ENCODE data around the gene SNORC. TPM values are rescaled to one million over a fixed set of nuclear protein-coding genes. Genes with fewer than 3 reads are reported as not detected.

The SNORC gene
- total RNA-seq, 1 donor from 2014 or later = 5.0 TPM

DNA sequence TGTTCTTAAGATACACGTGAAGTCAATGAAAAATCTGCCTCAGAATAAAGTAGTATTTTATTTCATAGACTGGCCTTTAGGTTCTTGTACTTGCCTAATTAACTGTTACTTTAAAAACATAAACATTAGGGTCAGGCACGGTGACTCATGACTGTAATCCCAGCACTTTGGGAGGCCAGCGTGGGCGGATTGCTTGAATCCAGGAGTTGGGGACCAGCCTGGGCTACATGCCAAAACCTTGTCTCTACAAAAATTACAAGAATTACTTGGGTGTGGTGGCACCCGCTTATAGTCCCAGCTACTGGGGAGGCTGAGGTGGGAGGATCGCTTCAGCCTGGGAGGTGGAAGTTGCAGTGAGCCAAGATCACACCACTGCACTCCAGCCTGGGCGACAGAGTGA is 16.0 kb upstream of the SNORC start:
- peak; percentile 59 for DNase-seq (ENCODE audit: low read depth)
- TF ChIP-seq, protein P1, sequence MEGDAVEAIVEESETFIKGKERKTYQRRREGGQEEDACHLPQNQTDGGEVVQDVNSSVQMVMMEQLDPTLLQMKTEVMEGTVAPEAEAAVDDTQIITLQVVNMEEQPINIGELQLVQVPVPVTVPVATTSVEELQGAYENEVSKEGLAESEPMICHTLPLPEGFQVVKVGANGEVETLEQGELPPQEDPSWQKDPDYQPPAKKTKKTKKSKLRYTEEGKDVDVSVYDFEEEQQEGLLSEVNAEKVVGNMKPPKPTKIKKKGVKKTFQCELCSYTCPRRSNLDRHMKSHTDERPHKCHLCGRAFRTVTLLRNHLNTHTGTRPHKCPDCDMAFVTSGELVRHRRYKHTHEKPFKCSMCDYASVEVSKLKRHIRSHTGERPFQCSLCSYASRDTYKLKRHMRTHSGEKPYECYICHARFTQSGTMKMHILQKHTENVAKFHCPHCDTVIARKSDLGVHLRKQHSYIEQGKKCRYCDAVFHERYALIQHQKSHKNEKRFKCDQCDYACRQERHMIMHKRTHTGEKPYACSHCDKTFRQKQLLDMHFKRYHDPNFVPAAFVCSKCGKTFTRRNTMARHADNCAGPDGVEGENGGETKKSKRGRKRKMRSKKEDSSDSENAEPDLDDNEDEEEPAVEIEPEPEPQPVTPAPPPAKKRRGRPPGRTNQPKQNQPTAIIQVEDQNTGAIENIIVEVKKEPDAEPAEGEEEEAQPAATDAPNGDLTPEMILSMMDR (conservative IDR thresholded peaks at IDR 0.05; ENCODE audit: low read depth, low read length) = no peak
- H3K4me3 ChIP-seq (ENCODE audit: low read depth, low read length) = no peak overlapping the region

DNA sequence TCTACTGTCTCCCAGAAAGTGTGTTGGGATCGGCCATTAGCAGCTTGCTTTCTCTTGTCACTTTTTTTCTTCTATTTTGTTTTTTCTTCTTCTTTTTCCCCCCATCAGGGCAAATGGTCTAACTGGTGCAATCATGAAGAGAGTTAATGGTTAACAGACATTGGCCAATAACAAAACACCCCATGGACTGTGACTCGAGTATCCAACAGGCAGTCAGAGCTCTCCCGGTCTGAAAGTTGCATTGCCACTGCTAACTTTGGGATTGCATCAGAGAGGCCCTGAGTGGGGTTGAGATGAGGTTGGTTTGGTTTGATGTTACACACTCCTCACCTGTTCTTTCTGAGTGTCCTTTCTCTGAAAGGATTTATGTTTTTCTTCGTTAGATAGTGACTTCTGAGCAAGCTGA is 12.9 kb upstream of the SNORC start:
- TF ChIP-seq, protein P1 (conservative IDR thresholded peaks at IDR 0.05; ENCODE audit: low read depth, low read length) = no peak
- H3K4me3 ChIP-seq (ENCODE audit: low read depth, low read length) = no peak overlapping the region
- peak; percentile 93 for DNase-seq (ENCODE audit: low read depth)

DNA sequence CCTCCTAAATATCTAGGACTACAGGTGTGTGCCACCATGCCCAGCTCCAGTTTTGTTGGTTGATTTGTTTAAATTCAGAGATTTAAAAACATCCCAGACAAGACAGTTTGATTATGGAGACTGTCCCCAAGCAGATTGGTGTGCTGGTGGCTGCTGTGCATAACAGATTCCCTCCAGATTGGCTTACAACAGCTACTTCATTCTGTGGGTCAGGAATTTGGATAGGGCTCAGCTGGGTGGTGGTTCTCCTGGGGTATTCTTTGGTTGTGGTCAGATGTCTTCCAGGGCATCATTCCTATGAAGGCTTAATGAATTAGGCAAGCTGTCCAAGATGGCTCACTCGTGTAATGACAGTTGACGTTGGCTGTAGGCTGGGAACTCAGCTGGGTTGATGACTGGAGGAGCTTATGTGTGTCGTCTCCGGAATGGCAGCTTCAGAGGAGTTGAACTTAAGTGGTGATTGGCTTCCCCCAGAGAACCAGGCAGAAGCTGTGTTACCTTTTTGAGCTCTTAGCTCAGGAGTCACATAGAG is 10.6 kb upstream of the SNORC start:
- no peak overlapping the region for H3K4me3 ChIP-seq (ENCODE audit: low read depth, low read length)
- DNase-seq (ENCODE audit: low read depth) = no peak
- TF ChIP-seq, protein P1 (conservative IDR thresholded peaks at IDR 0.05; ENCODE audit: low read depth, low read length) = no peak

DNA sequence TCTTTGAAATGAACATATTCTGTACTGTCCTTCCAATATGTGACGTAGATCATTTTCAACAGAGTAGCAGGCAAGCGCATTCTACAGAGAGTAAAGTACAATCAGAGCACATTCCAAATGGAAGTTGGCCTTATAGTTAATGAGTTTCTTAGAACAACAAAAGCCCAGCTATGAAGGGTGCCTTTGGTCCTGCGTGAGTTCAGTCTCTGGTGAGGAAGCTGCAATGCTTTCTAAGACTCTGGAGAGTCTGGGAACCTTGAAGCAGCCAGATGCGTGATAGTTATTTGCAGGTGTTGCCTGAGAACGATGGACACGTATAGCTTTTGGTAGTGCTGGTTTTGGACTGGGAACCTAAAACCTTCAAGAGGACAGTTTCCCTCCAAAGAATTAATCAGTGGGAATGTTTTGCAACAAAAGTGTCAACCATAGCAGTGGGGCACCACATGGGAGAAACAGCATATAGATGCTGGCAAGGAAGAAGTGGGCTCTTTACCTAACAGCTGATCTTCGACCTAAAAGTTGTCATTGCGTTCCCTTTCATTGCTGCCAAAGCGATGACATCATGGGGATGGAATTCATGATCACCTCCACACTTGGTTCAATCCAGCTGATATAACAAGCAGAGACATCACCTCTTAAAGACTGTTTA is 9.3 kb upstream of the SNORC start:
- H3K4me3 ChIP-seq (ENCODE audit: low read depth, low read length) = no peak overlapping the region
- TF ChIP-seq, protein P1 (conservative IDR thresholded peaks at IDR 0.05; ENCODE audit: low read depth, low read length) = no peak
- DNase-seq (ENCODE audit: low read depth) = peak; percentile 40

DNA sequence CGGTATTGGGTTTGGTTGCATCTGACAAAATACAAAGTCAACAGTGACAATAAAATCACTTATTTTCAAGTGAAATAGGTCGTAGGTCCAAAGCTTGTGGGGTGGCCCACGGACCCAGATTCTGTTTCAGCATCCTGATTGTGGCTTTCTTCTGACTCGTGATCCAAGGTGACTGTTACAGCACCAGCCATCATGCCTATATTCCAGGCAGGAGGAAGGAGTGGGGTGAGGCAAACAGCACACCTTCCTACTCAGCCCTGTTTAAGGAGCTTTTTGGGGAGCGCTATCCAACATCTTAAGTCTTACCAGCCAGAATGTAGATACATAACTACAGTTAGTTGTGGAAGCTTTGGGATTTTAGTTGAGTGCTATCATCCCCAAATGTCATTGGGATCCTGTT is 8.7 kb upstream of the SNORC start:
- no peak overlapping the region for H3K4me3 ChIP-seq (ENCODE audit: low read depth, low read length)
- TF ChIP-seq, protein P1 (conservative IDR thresholded peaks at IDR 0.05; ENCODE audit: low read depth, low read length) = no peak
- DNase-seq (ENCODE audit: low read depth) = no peak

DNA sequence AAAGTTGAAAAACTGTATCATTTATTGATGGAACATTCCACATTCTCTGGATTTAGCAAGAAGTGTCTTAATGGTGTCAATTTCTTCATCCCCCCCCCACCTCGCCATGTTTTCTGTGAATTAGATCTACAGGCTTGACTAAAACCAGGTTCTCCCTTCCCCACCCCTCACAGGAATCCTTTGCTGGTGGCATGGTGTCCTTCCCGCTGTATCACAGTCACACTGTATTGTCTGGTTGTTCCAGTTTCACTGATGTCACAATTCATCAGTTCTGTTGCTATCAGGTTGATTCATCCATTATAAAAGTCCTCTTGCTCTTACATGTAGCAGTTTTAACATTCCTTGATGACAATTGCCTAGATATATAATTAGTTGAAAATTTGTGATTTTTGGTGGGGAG is 6.1 kb upstream of the SNORC start:
- H3K4me3 ChIP-seq (ENCODE audit: low read depth, low read length) = no peak overlapping the region
- TF ChIP-seq, protein P1 (conservative IDR thresholded peaks at IDR 0.05; ENCODE audit: low read depth, low read length) = no peak
- no peak for DNase-seq (ENCODE audit: low read depth)

DNA sequence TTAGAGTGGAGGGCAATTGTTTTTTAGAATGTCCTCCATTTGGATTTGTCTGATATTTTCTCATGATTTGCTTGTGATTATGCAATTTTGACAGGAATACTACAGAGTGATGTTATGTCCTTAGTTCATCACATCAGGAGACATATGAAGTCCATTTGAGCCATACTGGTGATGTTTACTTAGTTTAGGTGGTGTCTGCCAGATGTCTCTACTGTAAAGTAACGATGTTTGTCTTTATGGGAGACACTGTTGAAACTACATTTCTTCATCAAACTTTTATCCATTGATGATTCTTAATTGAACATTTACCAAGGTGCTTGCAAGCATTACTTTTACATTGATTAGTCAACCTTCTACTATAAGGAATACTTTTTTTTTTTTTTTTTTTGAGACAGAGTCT is 4.9 kb upstream of the SNORC start:
- TF ChIP-seq, protein P1 (conservative IDR thresholded peaks at IDR 0.05; ENCODE audit: low read depth, low read length) = no peak
- H3K4me3 ChIP-seq (ENCODE audit: low read depth, low read length) = no peak overlapping the region
- DNase-seq (ENCODE audit: low read depth) = no peak
